H9 (cell line): ENCODE data around the gene GNAS. TPM values are rescaled to one million over a fixed set of nuclear protein-coding genes. Genes with fewer than 3 reads are reported as not detected.

Experiments used
- DNase-seq: peaks from one replicate; pipeline ENCODE4 v3.0.0-alpha.2; 2017
- H2AFZ ChIP-seq: one replicate; pipeline ENCODE4 v1.6.1; 2013; ENCODE audit warnings: mild to moderate bottlenecking, low read length, control low read depth, moderate library complexity
- H2AK5ac ChIP-seq: 2 replicates; pipeline ENCODE4 v1.6.1; 2013; ENCODE audit warnings: low read length, control low read depth, mixed read lengths; ENCODE audit not compliant: insufficient read length
- H2BK120ac ChIP-seq: one replicate; pipeline ENCODE4 v1.6.1; 2013; ENCODE audit warnings: low read depth, mild to moderate bottlenecking, low read length, control low read depth, inconsistent platforms; ENCODE audit not compliant: poor library complexity, severe bottlenecking
- H2BK12ac ChIP-seq: 2 replicates; pipeline ENCODE4 v1.6.1; 2013; ENCODE audit warnings: low read length, control low read depth, mixed read lengths, low read depth; ENCODE audit not compliant: insufficient read length
- H2BK15ac ChIP-seq: 2 replicates; pipeline ENCODE4 v1.6.1; 2013; ENCODE audit warnings: low read depth, low read length, control low read depth
- H2BK20ac ChIP-seq: one replicate; pipeline ENCODE4 v1.6.1; 2013; ENCODE audit warnings: low read depth, mild to moderate bottlenecking, low read length, control low read depth, inconsistent platforms; ENCODE audit not compliant: poor library complexity, severe bottlenecking
- H2BK5ac ChIP-seq: 2 replicates; pipeline ENCODE4 v1.6.1; 2013; ENCODE audit warnings: low read length, control low read depth, mixed read lengths; ENCODE audit not compliant: insufficient read length
- H3K14ac ChIP-seq: 2 replicates; pipeline ENCODE4 v1.6.1; 2013; ENCODE audit warnings: low read length, control low read depth; ENCODE audit not compliant: insufficient read depth
- H3K18ac ChIP-seq: 2 replicates; pipeline ENCODE4 v1.6.1; 2013; ENCODE audit warnings: low read depth, mild to moderate bottlenecking, mixed read lengths, low read length, control low read depth; ENCODE audit not compliant: insufficient read length
- H3K23ac ChIP-seq: 2 replicates; pipeline ENCODE4 v1.6.1; 2013; ENCODE audit warnings: low read length, control low read depth, mixed read lengths, low read depth; ENCODE audit not compliant: insufficient read length
- H3K23me2 ChIP-seq: 2 replicates; pipeline ENCODE4 v1.6.1; 2013; ENCODE audit warnings: low read depth, mild to moderate bottlenecking, mixed read lengths, low read length, control low read depth; ENCODE audit not compliant: insufficient read length, poor library complexity, severe bottlenecking
- H3K27ac ChIP-seq: 2 replicates; pipeline ENCODE4 v1.5.1; 2013; ENCODE audit warnings: low read length, control low read depth, mixed read lengths, low read depth; ENCODE audit not compliant: insufficient read length
- H3K27me3 ChIP-seq: 2 replicates; pipeline ENCODE4 v1.6.1; 2013; ENCODE audit warnings: low read length, control low read depth, inconsistent platforms; ENCODE audit not compliant: insufficient read depth
- H3K4ac ChIP-seq: 2 replicates; pipeline ENCODE4 v1.6.1; 2013; ENCODE audit warnings: low read depth, mild to moderate bottlenecking, control low read depth, inconsistent platforms, low read length, moderate library complexity
- H3K4me1 ChIP-seq: 2 replicates; pipeline ENCODE4 v1.6.1; 2013; ENCODE audit warnings: low read length, control low read depth, inconsistent platforms; ENCODE audit not compliant: insufficient read depth
- H3K4me2 ChIP-seq: 2 replicates; pipeline ENCODE4 v1.6.1; 2013; ENCODE audit warnings: low read length, control low read depth, mixed read lengths; ENCODE audit not compliant: insufficient read length, insufficient read depth
- H3K56ac ChIP-seq: 2 replicates; pipeline ENCODE4 v1.6.1; 2013; ENCODE audit warnings: low read depth, mild to moderate bottlenecking, mixed read lengths, low read length, control low read depth; ENCODE audit not compliant: insufficient read length
- H3K79me1 ChIP-seq: 2 replicates; pipeline ENCODE4 v1.6.1; 2013; ENCODE audit warnings: low read depth, mild to moderate bottlenecking, moderate library complexity, low read length, control low read depth, inconsistent platforms; ENCODE audit not compliant: insufficient read depth, poor library complexity, severe bottlenecking
- H3K79me2 ChIP-seq: 2 replicates; pipeline ENCODE4 v1.6.1; 2013; ENCODE audit warnings: low read length, control low read depth, inconsistent platforms; ENCODE audit not compliant: insufficient read depth
- H3K9ac ChIP-seq: 2 replicates; pipeline ENCODE4 v1.6.1; 2013; ENCODE audit warnings: low read length, control low read depth, mixed read lengths; ENCODE audit not compliant: insufficient read length; ENCODE audit errors: extremely low read depth
- H3K9me3 ChIP-seq: one replicate; pipeline ENCODE4 v1.6.1; 2013; ENCODE audit warnings: low read depth, low read length, inconsistent platforms; ENCODE audit not compliant: control insufficient read depth
- H3T11ph ChIP-seq: one replicate; pipeline ENCODE4 v1.6.1; 2013; ENCODE audit warnings: mild to moderate bottlenecking, low read length, control low read depth, inconsistent platforms
- H4K20me1 ChIP-seq: one replicate; pipeline ENCODE4 v1.6.1; 2013; ENCODE audit not compliant: control insufficient read depth, insufficient read length, insufficient read depth
- H4K5ac ChIP-seq: 2 replicates; pipeline ENCODE4 v1.6.1; 2013; ENCODE audit warnings: low read depth, mild to moderate bottlenecking, mixed read lengths, low read length, control low read depth; ENCODE audit not compliant: insufficient read length
- H4K8ac ChIP-seq: replicated peaks from 2 replicates; pipeline ENCODE4 v1.6.1; 2013; ENCODE audit warnings: low read length, control low read depth, mixed read lengths, low read depth; ENCODE audit not compliant: insufficient read length
- H4K91ac ChIP-seq: 2 replicates; pipeline ENCODE4 v1.6.1; 2013; ENCODE audit warnings: low read depth, mild to moderate bottlenecking, moderate library complexity, mixed read lengths, low read length, control low read depth; ENCODE audit not compliant: insufficient read length
- H3K27ac Mint-ChIP-seq, 3 experiments: 2 replicates in 2 of 3; 3 replicates in 1 of 3; pipeline ENCODE4 v1.8.0; 2020 to 2021; ENCODE audit warnings: mixed read lengths in 3 of 3, mild to moderate bottlenecking in 1 of 3, moderate library complexity in 1 of 3
- H3K27me3 Mint-ChIP-seq: 2 replicates; pipeline ENCODE4 v1.8.0; 2021; ENCODE audit warnings: low read depth, mild to moderate bottlenecking, moderate library complexity, mixed read lengths
- H3K36me3 Mint-ChIP-seq, 3 experiments: 2 replicates in 2 of 3; 3 replicates in 1 of 3; pipeline ENCODE4 v1.8.0; 2020 to 2021; ENCODE audit warnings: low read depth in 3 of 3, mixed read lengths in 3 of 3; ENCODE audit not compliant: insufficient read depth in 1 of 3
- H3K4me1 Mint-ChIP-seq, 2 experiments: 2 replicates each; pipeline ENCODE4 v1.8.0; 2020; ENCODE audit warnings: mixed read lengths in 2 of 2
- H3K4me3 Mint-ChIP-seq, 2 experiments: 2 replicates in 1 of 2; 3 replicates in 1 of 2; pipeline ENCODE4 v1.8.0; 2020 to 2021; ENCODE audit warnings: mild to moderate bottlenecking in 2 of 2, mixed read lengths in 2 of 2, moderate library complexity in 1 of 2
- H3K9me3 Mint-ChIP-seq, 2 experiments: 2 replicates in 1 of 2; 3 replicates in 1 of 2; pipeline ENCODE4 v1.8.0; 2020; ENCODE audit warnings: mild to moderate bottlenecking in 2 of 2, mixed read lengths in 2 of 2, moderate library complexity in 1 of 2
- CTCF ChIP-seq: fragments of 200-600 bp; sonication (generic); conservative IDR thresholded peaks from 3 replicates; pipeline ENCODE4 v1.8.0; 2021; ENCODE audit warnings: antibody characterized with exemption, mild to moderate bottlenecking
- WGBS: extraction: QIAGEN DNeasy Blood & Tissue Kit; methylation state at CpG from one replicate; pipeline ENCODE4 v1.1.7; 2013; ENCODE audit warnings: missing lambda C conversion rate, low lambda C conversion rate, mixed read lengths; ENCODE audit not compliant: insufficient read length; ENCODE audit errors: extremely low coverage; 5-methylcytosine and 5-hydroxymethylcytosine counted together
- total RNA-seq: library from RNA; stranded (reverse); gene quantifications from 2 replicates; pipeline ENCODE4 v1.2.1, GENCODE V29; 2021

Gene GNAS
- total RNA-seq, 1 experiment from 2014 or later: 920 TPM

GRCh38 chr20:58869662-58870227, 17.2 kb downstream of the GNAS start:
- Histone ChIP-seq H3T11ph (no peak overlapping the region), H2BK5ac (no peak overlapping the region), H3K9me3 (no peaks in the 10 kb centered on the region), H3K23ac (no peak overlapping the region), H3K79me2 (no peaks in the 10 kb centered on the region), H3K14ac (no peak overlapping the region), H2BK15ac (no peak overlapping the region), H3K79me1 (no peaks in the 10 kb centered on the region), H4K91ac (no peak overlapping the region), H3K4me2 (no peak overlapping the region), H3K9ac (no peak overlapping the region), H4K8ac (no peak overlapping the region), H3K4me1 (no peaks in the 10 kb centered on the region), H4K5ac (no peak overlapping the region), H3K18ac (no peak overlapping the region), H2BK120ac (no peak overlapping the region), H3K27me3 (no peaks in the 10 kb centered on the region), H3K23me2 (no peaks in the 10 kb centered on the region), H3K56ac (no peak overlapping the region), H2AFZ (no peak overlapping the region), H4K20me1 (no peaks in the 10 kb centered on the region), H2BK20ac (no peak overlapping the region), H2AK5ac (no peak overlapping the region), H2BK12ac (no peak overlapping the region), H3K4ac (no peak overlapping the region), H3K27ac (no peak overlapping the region)
- H3K36me3 Mint-ChIP-seq: peaks cover 4 to 7% (median 5%) of the 10 kb centered on the region in 3 experiments; a peak in 5 of 7 replicates
- no CpG with 5 or more reads among the region's 7 CpGs for WGBS
- peaks cover 19 to 22% of the 10 kb centered on the region in 2 experiments for H3K4me1 Mint-ChIP-seq
- TF ChIP-seq CTCF: no peak; the same call in 2 of the 3 replicates
- no peak overlapping the region for H3K27ac Mint-ChIP-seq
- no peak for DNase-seq
- no peak overlapping the region for H3K4me3 Mint-ChIP-seq
- peaks cover 2 to 3% of the 10 kb centered on the region in 2 experiments; a peak in 2 of 5 replicates for H3K9me3 Mint-ChIP-seq
- H3K27me3 Mint-ChIP-seq: peaks cover 1% of the 10 kb centered on the region
